ENCODE results near the gene RRP8. TPM values are rescaled to one million over a fixed set of nuclear protein-coding genes. Genes with fewer than 3 reads are reported as not detected.
A peak's percentile ranks its signal among the peaks of the same experiment; 100 is the strongest.

The RRP8 gene
- total RNA-seq, 1 donor from 2014 or later, result 9.4 TPM

GRCh38 chr11:6611092-6611962 is 7.9 kb upstream of the RRP8 start:
- Histone ChIP-seq H3K27ac (ENCODE audit: low read depth, low read length) (peak overlapping the region; percentile 82), H3K4me1 (ENCODE audit: control insufficient read depth in 3 of 3, insufficient read depth in 3 of 3, low read length in 3 of 3) (peaks cover 31 to 55% (median 44%) of the 10 kb centered on the region in 3 donors), H3K4me3 (ENCODE audit: low read length in 3 of 3) (peak overlapping the region; percentile 66 to 93 (median 73)), H3K9me3 (ENCODE audit: control insufficient read depth in 3 of 3, low read length in 3 of 3) (no peaks in the 10 kb centered on the region), H3K27me3 (ENCODE audit: control insufficient read depth in 3 of 3, insufficient read depth in 3 of 3, low read length in 3 of 3) (no peaks in the 10 kb centered on the region), H3K9ac (ENCODE audit: low read depth in 1 of 3, low read length in 3 of 3) (peak overlapping the region; percentile 73 to 98 (median 84)), H3K36me3 (ENCODE audit: control insufficient read depth in 3 of 3, insufficient read depth in 3 of 3, low read length in 3 of 3) (peaks cover 59 to 68% (median 63%) of the 10 kb centered on the region in 3 donors)

GRCh38 chr11:6610591-6610990 is 7.2 kb upstream of the RRP8 start:
- peaks cover 36 to 63% (median 50%) of the 10 kb centered on the region in 3 donors for H3K4me1 ChIP-seq (ENCODE audit: control insufficient read depth in 3 of 3, insufficient read depth in 3 of 3, low read length in 3 of 3)
- H3K4me3 ChIP-seq (ENCODE audit: low read length in 3 of 3), result no peak overlapping the region

GRCh38 chr11:6609502-6610015 is 6.1 kb upstream of the RRP8 start:
- no peaks in the 10 kb centered on the region for H3K27me3 ChIP-seq (ENCODE audit: control insufficient read depth in 3 of 3, insufficient read depth in 3 of 3, low read length in 3 of 3)
- H3K27ac ChIP-seq (ENCODE audit: low read depth, low read length), result no peak overlapping the region
- peaks cover 46 to 72% (median 60%) of the 10 kb centered on the region in 3 donors for H3K4me1 ChIP-seq (ENCODE audit: control insufficient read depth in 3 of 3, insufficient read depth in 3 of 3, low read length in 3 of 3)
- H3K4me3 ChIP-seq (ENCODE audit: low read length in 3 of 3), result no peak overlapping the region
- no peak overlapping the region for H3K9ac ChIP-seq (ENCODE audit: low read depth in 1 of 3, low read length in 3 of 3)
- no peaks in the 10 kb centered on the region for H3K9me3 ChIP-seq (ENCODE audit: control insufficient read depth in 3 of 3, low read length in 3 of 3)
- H3K36me3 ChIP-seq (ENCODE audit: control insufficient read depth in 3 of 3, insufficient read depth in 3 of 3, low read length in 3 of 3), result peaks cover 42 to 50% (median 46%) of the 10 kb centered on the region in 3 donors

More at GRCh38 chr11:6610591-6610990, 7.2 kb upstream of the RRP8 start:
- H3K27me3 ChIP-seq (ENCODE audit: control insufficient read depth in 3 of 3, insufficient read depth in 3 of 3, low read length in 3 of 3), result no peaks in the 10 kb centered on the region
- H3K27ac ChIP-seq (ENCODE audit: low read depth, low read length), result peak overlapping the region; percentile 82
- no peaks in the 10 kb centered on the region for H3K9me3 ChIP-seq (ENCODE audit: control insufficient read depth in 3 of 3, low read length in 3 of 3)
- H3K36me3 ChIP-seq (ENCODE audit: control insufficient read depth in 3 of 3, insufficient read depth in 3 of 3, low read length in 3 of 3), result peaks cover 52 to 61% (median 57%) of the 10 kb centered on the region in 3 donors
- no peak overlapping the region for H3K9ac ChIP-seq (ENCODE audit: low read depth in 1 of 3, low read length in 3 of 3)

- Histone ChIP-seq H3K9ac (ENCODE audit: low read depth in 1 of 3, low read length in 3 of 3) (no peak overlapping the region), H3K27me3 (ENCODE audit: control insufficient read depth in 3 of 3, insufficient read depth in 3 of 3, low read length in 3 of 3) (no peaks in the 10 kb centered on the region), H3K9me3 (ENCODE audit: control insufficient read depth in 3 of 3, low read length in 3 of 3) (no peaks in the 10 kb centered on the region), H3K4me1 (ENCODE audit: control insufficient read depth in 3 of 3, insufficient read depth in 3 of 3, low read length in 3 of 3) (peaks cover 49 to 79% (median 61%) of the 10 kb centered on the region in 3 donors), H3K36me3 (ENCODE audit: control insufficient read depth in 3 of 3, insufficient read depth in 3 of 3, low read length in 3 of 3) (peaks cover 40 to 44% (median 40%) of the 10 kb centered on the region in 3 donors), H3K27ac (ENCODE audit: low read depth, low read length) (peak overlapping the region; percentile 96), H3K4me3 (ENCODE audit: low read length in 3 of 3) (no peak overlapping the region)
Observed at GRCh38 chr11:6608726-6609501, 5.5 kb upstream of the RRP8 start.

- Histone ChIP-seq H3K27me3 (ENCODE audit: control insufficient read depth in 3 of 3, insufficient read depth in 3 of 3, low read length in 3 of 3) (no peaks in the 10 kb centered on the region), H3K4me3 (ENCODE audit: low read length in 3 of 3) (no peak overlapping the region), H3K9ac (ENCODE audit: low read depth in 1 of 3, low read length in 3 of 3) (peak overlapping the region in 1 of 3 donors; percentile 18), H3K27ac (ENCODE audit: low read depth, low read length) (peak overlapping the region; percentile 96), H3K4me1 (ENCODE audit: control insufficient read depth in 3 of 3, insufficient read depth in 3 of 3, low read length in 3 of 3) (peaks cover 46 to 78% (median 57%) of the 10 kb centered on the region in 3 donors), H3K9me3 (ENCODE audit: control insufficient read depth in 3 of 3, low read length in 3 of 3) (no peaks in the 10 kb centered on the region), H3K36me3 (ENCODE audit: control insufficient read depth in 3 of 3, insufficient read depth in 3 of 3, low read length in 3 of 3) (peaks cover 39 to 43% (median 40%) of the 10 kb centered on the region in 3 donors)
Observed at GRCh38 chr11:6608011-6608410, 4.6 kb upstream of the RRP8 start.

- H3K36me3 ChIP-seq (ENCODE audit: control insufficient read depth in 3 of 3, insufficient read depth in 3 of 3, low read length in 3 of 3), result peaks cover 39 to 43% (median 40%) of the 10 kb centered on the region in 3 donors
- H3K4me1 ChIP-seq (ENCODE audit: control insufficient read depth in 3 of 3, insufficient read depth in 3 of 3, low read length in 3 of 3), result peaks cover 44 to 76% (median 59%) of the 10 kb centered on the region in 3 donors
- H3K27ac ChIP-seq (ENCODE audit: low read depth, low read length), result peak overlapping the region; percentile 96
- H3K27me3 ChIP-seq (ENCODE audit: control insufficient read depth in 3 of 3, insufficient read depth in 3 of 3, low read length in 3 of 3), result no peaks in the 10 kb centered on the region
- H3K9ac ChIP-seq (ENCODE audit: low read depth in 1 of 3, low read length in 3 of 3), result peak overlapping the region; percentile 47 to 71 (median 67)
- no peaks in the 10 kb centered on the region for H3K9me3 ChIP-seq (ENCODE audit: control insufficient read depth in 3 of 3, low read length in 3 of 3)
- H3K4me3 ChIP-seq (ENCODE audit: low read length in 3 of 3), result peak overlapping the region; percentile 30 to 50 (median 33)
Observed at GRCh38 chr11:6607190-6607795, 3.9 kb upstream of the RRP8 start.

- peak overlapping the region; percentile 50 to 61 (median 57) for H3K4me3 ChIP-seq (ENCODE audit: low read length in 3 of 3)
- H3K4me1 ChIP-seq (ENCODE audit: control insufficient read depth in 3 of 3, insufficient read depth in 3 of 3, low read length in 3 of 3), result peaks cover 50 to 81% (median 64%) of the 10 kb centered on the region in 3 donors
Observed at GRCh38 chr11:6606471-6607189, 3.2 kb upstream of the RRP8 start.

GRCh38 chr11:6604790-6605189 is 1.4 kb upstream of the RRP8 start:
- Histone ChIP-seq H3K27me3 (ENCODE audit: control insufficient read depth in 3 of 3, insufficient read depth in 3 of 3, low read length in 3 of 3) (no peaks in the 10 kb centered on the region), H3K4me3 (ENCODE audit: low read length in 3 of 3) (peak overlapping the region; percentile 93 to 97 (median 95)), H3K27ac (ENCODE audit: low read depth, low read length) (peak overlapping the region; percentile 95), H3K4me1 (ENCODE audit: control insufficient read depth in 3 of 3, insufficient read depth in 3 of 3, low read length in 3 of 3) (peaks cover 51 to 75% (median 55%) of the 10 kb centered on the region in 3 donors), H3K36me3 (ENCODE audit: control insufficient read depth in 3 of 3, insufficient read depth in 3 of 3, low read length in 3 of 3) (peaks cover 40 to 46% (median 43%) of the 10 kb centered on the region in 3 donors), H3K9me3 (ENCODE audit: control insufficient read depth in 3 of 3, low read length in 3 of 3) (no peaks in the 10 kb centered on the region), H3K9ac (ENCODE audit: low read depth in 1 of 3, low read length in 3 of 3) (peak overlapping the region; percentile 95 to 98 (median 97))

More at GRCh38 chr11:6606471-6607189, 3.2 kb upstream of the RRP8 start:
- H3K27ac ChIP-seq (ENCODE audit: low read depth, low read length), result peak overlapping the region; percentile 96
- H3K36me3 ChIP-seq (ENCODE audit: control insufficient read depth in 3 of 3, insufficient read depth in 3 of 3, low read length in 3 of 3), result peaks cover 39 to 45% (median 41%) of the 10 kb centered on the region in 3 donors
- H3K9me3 ChIP-seq (ENCODE audit: control insufficient read depth in 3 of 3, low read length in 3 of 3), result no peaks in the 10 kb centered on the region
- H3K27me3 ChIP-seq (ENCODE audit: control insufficient read depth in 3 of 3, insufficient read depth in 3 of 3, low read length in 3 of 3), result no peaks in the 10 kb centered on the region
- H3K9ac ChIP-seq (ENCODE audit: low read depth in 1 of 3, low read length in 3 of 3), result peak overlapping the region; percentile 71 to 73 (median 72)

All from skeletal muscle tissue (tissue), 4 donors.